HG03108 (cell line): ENCODE results near the gene CKS1B.

Source experiments
- ATAC-seq: cut with Tn5 transposase; IDR thresholded peaks from one replicate; pipeline ENCODE4 v1.9.1; 2021; ENCODE audit warnings: moderate library complexity; ENCODE audit not compliant: unreplicated experiment

The CKS1B gene

GRCh38 chr1:155012026-155012546 lies 37.6 kb downstream of the CKS1B start:
- no peak for ATAC-seq

GRCh38 chr1:155012776-155013602 lies 38.5 kb downstream of the CKS1B start:
- no peak for ATAC-seq

- ATAC-seq, result no peak
Observed at GRCh38 chr1:155013632-155014031, 39.2 kb downstream of the CKS1B start.

- ATAC-seq, result no peak
Observed at GRCh38 chr1:155014709-155015508, 40.4 kb downstream of the CKS1B start.

- ATAC-seq, result no peak
Observed at GRCh38 chr1:155015527-155016230, 41.2 kb downstream of the CKS1B start.

- ATAC-seq, result no peak
Observed at GRCh38 chr1:155016231-155016831, 41.9 kb downstream of the CKS1B start.

- peak; percentile 69 for ATAC-seq
Observed at GRCh38 chr1:155017041-155017945, 42.8 kb downstream of the CKS1B start.

GRCh38 chr1:155017946-155018316 lies 43.5 kb downstream of the CKS1B start:
- no peak for ATAC-seq

GRCh38 chr1:155018617-155019348 lies 44.3 kb downstream of the CKS1B start:
- ATAC-seq, result no peak

GRCh38 chr1:155019377-155020245 lies 45.1 kb downstream of the CKS1B start:
- no peak for ATAC-seq

- no peak for ATAC-seq
Observed at GRCh38 chr1:155022136-155022926, 47.9 kb downstream of the CKS1B start.

GRCh38 chr1:155022927-155023236 lies 48.4 kb downstream of the CKS1B start:
- ATAC-seq, result no peak

GRCh38 chr1:155023627-155024026 lies 49.1 kb downstream of the CKS1B start:
- no peak for ATAC-seq

- ATAC-seq, result no peak
Observed at GRCh38 chr1:155024315-155024714, 49.8 kb downstream of the CKS1B start.

GRCh38 chr1:155026154-155026553 lies 51.7 kb downstream of the CKS1B start:
- no peak for ATAC-seq

- ATAC-seq, result no peak
Observed at GRCh38 chr1:155026588-155026987, 52.1 kb downstream of the CKS1B start.
